ENCODE measurements around the gene CCSER2.
A peak's percentile ranks its signal among the peaks of the same experiment; 100 is the strongest.

CCSER2 gene

GRCh38 chr10:84352251-84352842 lies 24.0 kb downstream of the CCSER2 start:
- peak; percentile 63 to 67 for DNase-seq

GRCh38 chr10:84353052-84353803 lies 24.8 kb downstream of the CCSER2 start:
- no peak for DNase-seq

GRCh38 chr10:84354623-84355022 lies 26.2 kb downstream of the CCSER2 start:
- DNase-seq: no peak

GRCh38 chr10:84355106-84355505 lies 26.7 kb downstream of the CCSER2 start:
- no peak for DNase-seq

GRCh38 chr10:84356928-84357327 lies 28.5 kb downstream of the CCSER2 start:
- no peak for DNase-seq

GRCh38 chr10:84358743-84359142 lies 30.4 kb downstream of the CCSER2 start:
- DNase-seq: no peak

GRCh38 chr10:84360637-84361365 lies 32.4 kb downstream of the CCSER2 start:
- no peak for DNase-seq

GRCh38 chr10:84365335-84365881 lies 37.0 kb downstream of the CCSER2 start:
- no peak for DNase-seq

- DNase-seq: no peak
Observed at GRCh38 chr10:84366041-84366440, 37.7 kb downstream of the CCSER2 start.

- DNase-seq: no peak
Observed at GRCh38 chr10:84367256-84367655, 38.9 kb downstream of the CCSER2 start.

GRCh38 chr10:84368828-84369227 lies 40.4 kb downstream of the CCSER2 start:
- DNase-seq: no peak

- no peak for DNase-seq
Observed at GRCh38 chr10:84370283-84370682, 41.9 kb downstream of the CCSER2 start.

GRCh38 chr10:84371944-84372343 lies 43.6 kb downstream of the CCSER2 start:
- DNase-seq: no peak

GRCh38 chr10:84373000-84373399 lies 44.6 kb downstream of the CCSER2 start:
- DNase-seq: no peak

GRCh38 chr10:84374455-84374854 lies 46.1 kb downstream of the CCSER2 start:
- DNase-seq: no peak

- peak in 1 of 2 experiments; percentile 8 for DNase-seq
Observed at GRCh38 chr10:84375011-84375410, 46.6 kb downstream of the CCSER2 start.

- no peak for DNase-seq
Observed at GRCh38 chr10:84375881-84376280, 47.5 kb downstream of the CCSER2 start.

- no peak for DNase-seq
Observed at GRCh38 chr10:84388148-84388547, 59.8 kb downstream of the CCSER2 start.

GRCh38 chr10:84390364-84390763 lies 62.0 kb downstream of the CCSER2 start:
- no peak for DNase-seq

- DNase-seq: no peak
Observed at GRCh38 chr10:84391326-84391725, 62.9 kb downstream of the CCSER2 start.

- DNase-seq: no peak
Observed at GRCh38 chr10:84392181-84392580, 63.8 kb downstream of the CCSER2 start.

- no peak for DNase-seq
Observed at GRCh38 chr10:84395581-84395980, 67.2 kb downstream of the CCSER2 start.

GRCh38 chr10:84397735-84398144 lies 69.4 kb downstream of the CCSER2 start:
- no peak for DNase-seq

GRCh38 chr10:84398696-84399095 lies 70.3 kb downstream of the CCSER2 start:
- DNase-seq: no peak
